ENCODE results near the gene EDNRA.
"Not testable (repeated sequence)": the region's sequence is repeated elsewhere in the genome, so short reads cannot be mapped to it uniquely, and the experiment has no call there.

EDNRA gene

DNA sequence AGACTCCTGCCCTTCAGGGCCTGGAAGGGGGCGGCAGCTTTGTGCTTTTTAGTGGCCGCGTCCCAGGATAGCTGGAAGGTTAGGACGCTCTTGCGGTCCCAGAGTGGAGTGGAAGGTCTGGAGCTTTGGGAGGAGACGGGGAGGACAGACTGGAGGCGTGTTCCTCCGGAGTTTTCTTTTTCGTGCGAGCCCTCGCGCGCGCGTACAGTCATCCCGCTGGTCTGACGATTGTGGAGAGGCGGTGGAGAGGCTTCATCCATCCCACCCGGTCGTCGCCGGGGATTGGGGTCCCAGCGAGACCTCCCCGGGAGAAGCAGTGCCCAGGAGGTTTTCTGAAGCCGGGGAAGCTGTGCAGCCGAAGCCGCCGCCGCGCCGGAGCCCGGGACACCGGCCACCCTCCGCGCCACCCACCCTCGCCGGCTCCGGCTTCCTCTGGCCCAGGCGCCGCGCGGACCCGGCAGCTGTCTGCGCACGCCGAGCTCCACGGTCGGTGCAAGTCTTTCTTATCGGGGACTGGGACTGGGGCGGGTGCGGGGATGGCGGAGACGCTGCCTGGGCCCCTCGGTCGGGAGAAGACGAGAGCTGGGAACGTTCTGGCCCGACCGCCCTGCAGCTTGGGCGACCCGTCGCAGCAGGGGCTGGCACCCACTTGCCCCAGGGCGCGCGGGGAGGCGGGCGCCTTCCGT is at the start of gene EDNRA:
Gene EDNRA (plus strand): TSS at position 207 of the 686 bp plus-strand sequence. CDS start 4,585 bp downstream, outside the sequence.
- no peak for DNase-seq

DNA sequence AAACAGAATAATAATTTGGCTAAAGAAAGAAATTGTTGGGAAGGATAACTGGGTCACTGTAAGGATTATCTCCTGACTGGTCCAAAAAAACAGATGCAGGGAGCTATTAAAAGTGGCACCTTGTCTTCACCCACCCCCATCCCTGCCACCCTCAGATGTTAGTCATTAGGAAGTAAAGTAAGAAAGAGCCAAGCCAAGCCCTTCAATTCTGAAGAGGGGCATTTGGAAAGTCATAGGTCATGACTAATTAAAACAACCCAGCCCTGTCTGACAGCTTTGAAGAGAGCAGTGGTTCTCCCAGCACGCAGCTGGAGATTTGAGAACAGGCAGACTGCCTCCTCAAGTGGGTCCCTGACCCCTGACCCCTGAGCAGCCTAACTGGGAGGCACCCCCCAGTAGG is 46.5 kb upstream of the EDNRA start:
- not testable (repeated sequence) for DNase-seq

DNA sequence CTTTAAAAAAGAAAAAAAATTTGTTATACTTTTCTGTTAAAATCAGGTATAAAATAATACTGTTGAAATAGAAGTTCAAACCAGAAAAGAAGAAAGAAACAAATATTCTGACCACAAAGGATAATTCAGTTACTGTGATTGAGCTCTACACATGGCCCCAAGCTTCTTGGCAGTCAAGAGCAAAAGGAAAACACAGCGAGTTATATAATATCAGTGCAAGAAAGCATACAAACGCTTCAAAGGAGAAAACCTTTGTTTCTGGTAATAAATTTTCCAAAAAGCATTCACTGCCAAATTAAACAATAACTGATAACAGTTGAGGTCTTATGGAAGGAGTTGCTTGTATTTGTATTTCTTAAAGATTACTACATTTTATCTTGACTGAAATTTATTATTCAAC is 40.5 kb upstream of the EDNRA start:
- no peak for DNase-seq

DNA sequence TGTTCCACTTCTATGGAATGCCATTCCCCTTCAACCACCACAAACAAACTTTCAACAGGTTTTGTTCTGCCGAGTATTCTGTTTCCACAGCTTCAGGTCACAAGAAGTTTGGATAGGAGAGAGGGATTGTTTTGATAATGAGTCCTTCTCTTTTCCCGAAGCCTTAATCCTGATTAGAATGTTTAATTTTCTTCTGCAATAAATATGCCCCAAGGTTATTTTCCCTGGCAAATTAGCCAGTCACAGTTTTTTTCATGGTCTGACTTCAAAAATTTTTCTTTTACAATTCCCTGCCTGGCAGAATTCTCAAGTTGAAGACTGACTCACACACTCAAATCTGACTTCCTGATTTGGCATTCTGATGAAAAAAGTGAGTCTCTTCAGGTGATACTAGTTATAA is 33.1 kb upstream of the EDNRA start:
- DNase-seq: no peak

DNA sequence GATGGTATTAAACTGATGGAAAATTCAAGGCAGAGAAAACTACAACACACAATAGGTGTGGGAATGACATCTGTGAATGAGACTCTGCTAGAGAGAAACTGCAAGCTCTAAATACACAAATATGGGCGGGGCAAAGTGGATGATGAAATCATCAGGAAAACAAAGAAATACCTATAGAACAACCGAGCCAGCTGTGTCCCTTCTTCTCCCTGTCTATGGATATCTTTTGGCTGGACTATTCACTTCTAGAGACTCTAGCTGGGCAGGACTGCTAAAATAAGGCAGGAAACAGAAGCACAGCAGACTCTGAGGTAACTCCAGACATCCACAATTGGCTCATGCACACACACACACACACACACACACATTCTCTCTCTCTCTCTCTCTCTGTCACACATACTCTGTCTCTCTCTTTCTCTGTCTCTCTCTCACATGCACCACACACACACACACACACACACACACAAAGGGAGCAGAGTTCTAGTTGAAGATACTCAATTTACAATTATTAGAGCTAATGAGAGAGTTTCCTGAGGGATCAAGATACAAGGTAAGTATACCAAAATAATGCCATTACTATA is 27.2 kb upstream of the EDNRA start:
- DNase-seq: no peak

DNA sequence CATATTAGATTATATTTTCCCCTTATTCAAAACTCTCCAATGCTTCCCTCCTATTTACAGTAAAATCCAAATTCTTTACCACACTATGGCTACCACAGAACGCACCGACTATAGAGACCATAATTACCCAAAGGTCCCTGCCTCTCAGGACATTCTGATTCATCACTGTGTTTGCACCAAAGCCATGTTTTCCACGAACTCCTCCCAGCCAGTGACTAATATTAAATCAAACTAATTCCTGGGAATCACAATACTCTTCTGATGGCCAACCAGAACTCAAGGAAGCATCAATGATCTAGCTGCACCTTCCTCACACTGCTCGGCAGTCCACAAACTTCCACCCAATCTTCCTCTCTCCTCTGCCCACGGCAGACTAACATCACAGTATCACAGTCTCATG is 24.2 kb upstream of the EDNRA start:
- no peak for DNase-seq

DNA sequence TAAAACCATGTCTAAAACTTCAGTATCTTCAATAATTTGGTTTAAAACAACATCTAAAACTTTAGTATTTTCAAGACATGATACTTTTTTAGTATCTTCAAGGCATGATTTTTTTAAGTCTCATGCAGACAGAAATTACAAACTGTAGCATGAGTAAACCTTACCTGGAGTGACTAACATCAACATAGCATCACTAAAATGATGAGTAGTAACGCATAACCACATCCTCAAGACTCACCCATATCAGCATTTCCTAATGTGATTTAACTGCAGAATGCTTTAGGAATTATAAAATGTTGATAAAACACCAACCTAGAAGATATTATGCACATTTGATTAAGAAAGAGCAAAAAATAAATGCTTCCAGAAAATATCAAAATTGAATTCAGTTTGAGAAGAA is 19.7 kb upstream of the EDNRA start:
- DNase-seq: no peak

DNA sequence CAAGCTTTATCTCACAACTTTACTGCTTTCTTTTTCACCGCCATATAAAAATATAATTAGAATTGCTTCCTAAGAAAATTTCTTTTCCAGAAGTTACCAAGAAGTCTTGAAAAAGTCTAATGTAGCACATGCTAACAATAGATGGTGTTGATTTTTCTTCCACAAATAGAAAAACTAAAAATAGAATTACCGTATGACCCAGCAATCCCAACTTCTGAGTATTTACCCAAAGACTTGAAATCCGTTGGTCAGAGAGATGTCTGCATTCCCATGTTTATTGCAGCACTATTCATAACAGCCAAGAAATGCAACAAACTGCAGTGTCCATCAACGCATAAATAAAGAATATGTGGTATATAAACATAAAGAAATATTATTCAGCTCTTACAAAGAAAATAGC is 17.8 kb upstream of the EDNRA start:
- no peak for DNase-seq

DNA sequence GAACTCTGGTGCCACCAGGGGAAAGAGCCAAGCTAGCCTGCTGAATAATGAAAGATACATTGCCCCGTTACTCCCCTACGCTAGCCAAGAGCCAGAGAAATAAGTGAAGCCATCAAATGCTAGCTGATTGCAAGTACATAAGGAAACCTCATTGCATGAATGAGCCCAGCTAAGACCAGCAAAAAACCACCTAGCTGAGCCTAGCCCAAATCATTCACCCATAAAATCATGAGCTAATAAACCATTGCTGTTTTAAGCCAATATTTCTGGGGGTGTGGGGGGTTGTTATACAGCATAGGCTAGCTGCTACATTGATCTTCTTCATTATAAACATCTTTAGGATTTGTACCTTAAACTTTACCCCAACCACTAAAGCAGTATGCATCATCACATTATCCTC is 15.4 kb upstream of the EDNRA start:
- DNase-seq: no peak

DNA sequence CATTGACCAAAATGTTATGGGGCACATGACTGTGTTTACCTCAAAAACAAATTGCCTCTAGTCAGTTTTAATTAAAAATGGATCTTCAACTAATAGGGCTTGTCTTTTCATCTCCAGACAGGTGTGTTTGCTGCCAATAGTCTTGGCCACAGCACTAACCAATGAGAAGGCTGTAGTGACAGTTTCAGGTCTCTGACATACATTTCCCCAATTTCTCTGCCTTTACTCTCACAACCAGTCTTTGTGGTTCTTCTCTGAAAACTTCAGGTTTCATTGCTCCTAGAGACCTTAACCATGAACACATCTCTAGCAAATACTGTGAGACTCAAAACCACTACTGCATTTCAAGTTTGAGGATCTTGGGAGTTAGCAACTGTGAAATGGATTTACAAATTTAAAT is 3.5 kb upstream of the EDNRA start:
- no peak for DNase-seq

DNA sequence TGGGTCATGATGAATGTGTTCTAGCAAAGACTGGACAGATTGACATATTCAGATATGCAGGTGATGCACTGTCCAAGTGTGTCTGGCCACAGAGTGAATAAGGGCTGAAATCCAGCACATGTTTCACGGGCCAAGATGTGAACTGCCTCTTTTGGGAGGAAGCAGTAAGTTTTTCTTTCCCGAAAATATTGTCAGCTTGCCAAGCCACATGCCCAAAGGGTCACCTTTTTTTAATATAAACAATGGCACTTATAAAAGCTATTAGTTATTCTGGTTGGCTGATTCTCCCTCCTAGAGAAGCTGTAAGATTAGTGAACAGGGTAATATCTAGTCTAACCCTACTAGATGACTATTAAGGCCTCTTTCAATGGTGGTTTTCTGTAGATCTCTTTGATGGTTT is 1.5 kb upstream of the EDNRA start:
- no peak for DNase-seq

DNA sequence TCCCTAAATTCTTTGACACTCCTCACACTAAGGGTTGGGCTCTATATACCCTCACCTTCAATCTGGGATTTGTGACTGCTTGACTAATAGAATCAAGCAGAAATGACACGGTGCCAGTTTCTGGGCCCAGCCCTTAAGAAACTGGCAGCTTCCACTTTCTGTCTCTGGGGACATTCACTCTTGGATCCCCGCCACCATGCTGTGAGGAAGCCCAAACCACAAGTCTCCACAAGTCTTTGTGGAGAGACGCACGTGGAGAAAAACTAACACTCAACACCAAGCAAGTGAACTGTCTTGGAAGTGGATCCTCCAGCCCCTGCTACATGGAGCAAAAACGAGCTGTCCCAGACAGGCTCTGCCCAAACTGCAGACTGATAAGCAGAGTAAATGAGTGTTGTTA is 1.1 kb upstream of the EDNRA start:
- no peak for DNase-seq

DNA sequence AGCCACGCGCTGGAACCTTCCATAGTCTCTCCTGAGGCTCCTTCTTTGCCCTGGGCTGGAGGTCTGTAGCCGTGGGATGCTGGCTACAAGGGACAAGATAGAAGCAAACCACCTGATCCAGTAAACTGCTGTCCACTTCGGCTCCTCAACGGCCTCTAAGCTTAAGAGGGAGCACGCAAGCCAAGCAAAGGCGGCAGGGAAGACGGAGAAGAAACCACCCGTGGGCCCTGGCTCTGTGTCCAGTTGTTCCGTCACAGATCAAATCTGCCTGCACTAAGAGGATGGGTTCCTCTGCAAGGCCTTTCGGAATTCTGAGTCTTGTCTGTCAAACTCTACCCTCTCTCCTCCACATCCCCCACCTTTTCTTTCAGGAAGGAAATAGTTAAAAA is 401 bp upstream of the EDNRA start:
- DNase-seq: no peak

DNA sequence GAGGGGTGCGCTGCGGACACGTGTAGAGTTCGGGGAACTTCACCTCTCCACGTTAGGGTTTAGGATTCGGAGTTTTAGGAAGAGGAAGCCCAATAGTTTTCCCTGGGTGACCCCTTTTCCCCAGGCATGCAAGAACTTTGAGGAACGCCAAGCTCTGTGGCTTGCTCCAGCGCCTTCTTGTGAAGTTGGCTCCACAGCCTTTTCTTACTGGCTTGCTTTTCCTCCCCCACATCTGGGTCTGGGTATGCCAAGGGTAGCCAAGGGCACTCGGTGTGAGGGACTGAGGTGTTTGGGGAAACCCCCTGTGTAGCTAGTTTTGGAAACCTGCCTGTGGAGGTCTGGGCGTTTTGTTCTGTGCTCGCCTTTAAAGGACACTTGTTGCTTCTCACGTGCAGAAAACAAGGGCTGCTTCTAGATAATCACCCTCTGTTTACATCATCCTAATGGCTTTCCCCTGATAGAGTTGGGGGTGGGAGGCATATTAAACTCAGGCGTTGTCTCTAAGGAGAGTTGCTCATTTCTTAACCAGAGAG is 746 bp downstream of the EDNRA start:
- no peak for DNase-seq

DNA sequence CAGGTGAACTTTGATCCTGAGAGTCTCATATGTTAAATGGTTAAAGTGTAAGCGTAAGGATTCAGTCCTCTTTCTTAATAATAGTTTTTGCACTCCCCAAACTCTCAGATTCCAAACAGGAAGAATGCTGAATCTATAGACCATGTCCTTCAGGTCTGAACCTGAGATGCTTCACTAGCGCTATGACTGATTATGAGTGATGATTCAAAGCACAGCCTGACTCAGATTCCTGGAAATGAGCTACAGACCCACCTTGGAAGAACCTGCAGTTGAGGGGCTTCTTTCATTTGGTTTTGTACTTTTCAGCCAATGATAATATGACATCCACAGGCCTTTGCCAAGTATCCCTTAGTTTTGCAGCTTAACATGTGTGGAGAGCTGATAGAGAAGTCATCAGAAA is 1.4 kb downstream of the EDNRA start:
- DNase-seq: no peak

DNA sequence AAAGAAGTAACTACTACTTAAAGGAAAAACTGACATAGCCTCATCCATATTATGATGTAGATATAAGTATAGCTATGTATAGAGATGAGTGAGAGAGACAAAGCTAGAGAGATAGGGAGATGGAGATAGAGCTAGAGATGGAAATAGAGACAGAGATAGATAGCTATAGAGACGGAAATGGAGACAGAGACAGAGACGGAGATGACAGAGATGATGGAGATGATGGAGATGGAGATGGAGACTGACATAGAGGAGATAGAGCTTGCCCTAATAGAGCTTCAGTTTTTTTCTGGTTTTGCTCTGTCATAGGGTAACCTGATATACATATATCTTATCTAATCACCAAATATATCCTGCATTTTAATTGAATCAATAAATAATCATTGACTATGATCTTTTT is 4.3 kb downstream of the EDNRA start:
- DNase-seq: no peak

DNA sequence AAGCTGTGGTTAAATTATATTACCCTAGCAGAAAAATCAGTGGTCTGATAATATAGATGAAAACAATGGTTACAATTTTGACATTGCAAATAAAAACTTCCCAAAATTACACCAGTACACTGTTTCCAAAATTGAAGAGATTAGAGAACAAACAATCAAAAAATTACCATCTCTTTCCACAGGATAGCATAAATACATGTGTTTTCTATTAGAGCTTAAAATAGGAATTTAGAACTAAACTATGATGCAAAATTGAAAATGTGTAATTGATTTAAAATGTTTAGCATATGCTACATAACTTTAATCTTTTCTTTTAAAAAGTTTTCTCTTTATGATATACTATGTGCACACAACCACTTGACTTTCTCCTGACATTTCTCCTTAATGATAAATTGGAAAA is 6.7 kb downstream of the EDNRA start:
- no peak for DNase-seq

DNA sequence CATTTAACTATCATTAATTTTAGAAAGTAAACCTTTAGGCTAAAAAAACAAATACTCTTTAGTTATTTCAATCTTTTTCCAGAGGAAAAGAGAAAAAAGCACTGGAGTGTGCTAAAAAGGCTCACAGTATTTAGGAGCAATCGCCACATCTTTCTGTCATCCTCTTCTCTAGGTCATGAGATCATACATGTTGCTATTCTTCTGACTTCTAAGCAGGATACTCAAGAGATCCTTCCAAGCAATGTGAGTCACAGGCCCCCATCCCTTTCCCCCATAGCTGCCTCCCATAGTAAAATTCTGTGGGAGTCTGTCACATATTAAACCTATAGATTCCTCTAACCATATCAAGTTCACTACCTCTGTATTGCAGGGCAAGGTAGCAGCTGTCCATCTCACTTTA is 7.7 kb downstream of the EDNRA start:
- no peak for DNase-seq

DNA sequence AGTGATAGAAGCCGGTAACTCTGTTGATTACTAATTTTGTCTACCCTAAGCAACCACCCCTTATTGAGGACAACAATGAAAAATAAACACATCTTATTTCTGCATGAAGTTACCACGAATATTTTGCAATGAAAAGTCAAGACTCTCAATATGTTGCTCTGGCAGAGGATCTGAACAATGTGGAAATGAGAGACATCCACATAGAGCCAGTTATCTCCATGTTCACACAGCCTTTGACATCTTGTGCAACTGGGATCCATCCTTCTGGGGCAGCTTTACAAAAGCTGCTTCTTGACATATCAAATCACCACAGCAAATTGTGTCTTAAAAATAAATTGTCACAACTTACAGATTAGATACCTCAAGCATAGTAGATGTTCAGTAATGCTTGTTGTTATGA is 10.2 kb downstream of the EDNRA start:
- no peak for DNase-seq

DNA sequence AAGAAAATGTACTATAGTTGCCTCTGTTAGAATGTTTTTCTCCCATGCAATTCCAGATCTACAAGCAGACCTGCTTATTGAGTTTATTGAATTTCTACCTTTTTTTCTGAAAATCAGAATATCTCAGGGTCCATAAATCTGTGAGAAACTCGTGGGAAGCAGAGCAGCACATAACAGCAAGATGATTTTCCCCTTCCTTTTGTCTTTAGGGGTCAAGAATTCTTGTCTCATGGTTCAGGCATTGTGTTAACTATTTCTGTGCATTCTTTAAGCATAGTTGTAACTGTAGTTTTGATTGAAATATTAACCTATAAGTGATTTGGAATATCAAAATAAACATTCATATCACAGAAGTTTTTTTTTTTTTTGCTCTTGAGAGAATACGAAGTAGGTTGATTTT is 11.4 kb downstream of the EDNRA start:
- no peak for DNase-seq

DNA sequence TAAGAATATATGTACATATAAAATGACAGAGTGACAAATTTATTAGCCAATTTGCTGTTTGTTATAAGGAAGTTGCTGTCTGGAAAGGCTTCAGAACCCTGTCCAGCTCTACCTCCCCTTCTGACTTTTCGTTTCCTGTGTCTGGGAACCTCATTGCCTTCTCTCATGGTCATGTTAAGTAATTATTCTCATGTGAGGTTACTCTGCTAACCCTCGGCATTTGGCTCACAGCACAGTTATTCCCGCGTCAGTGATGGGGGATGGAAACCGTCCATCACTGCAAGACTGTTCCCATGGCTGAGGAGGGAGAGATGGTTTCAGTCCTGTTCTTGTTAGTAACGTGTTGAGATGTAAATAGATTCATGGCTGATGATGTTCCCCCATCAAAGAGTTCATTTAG is 11.9 kb downstream of the EDNRA start:
- no peak for DNase-seq

DNA sequence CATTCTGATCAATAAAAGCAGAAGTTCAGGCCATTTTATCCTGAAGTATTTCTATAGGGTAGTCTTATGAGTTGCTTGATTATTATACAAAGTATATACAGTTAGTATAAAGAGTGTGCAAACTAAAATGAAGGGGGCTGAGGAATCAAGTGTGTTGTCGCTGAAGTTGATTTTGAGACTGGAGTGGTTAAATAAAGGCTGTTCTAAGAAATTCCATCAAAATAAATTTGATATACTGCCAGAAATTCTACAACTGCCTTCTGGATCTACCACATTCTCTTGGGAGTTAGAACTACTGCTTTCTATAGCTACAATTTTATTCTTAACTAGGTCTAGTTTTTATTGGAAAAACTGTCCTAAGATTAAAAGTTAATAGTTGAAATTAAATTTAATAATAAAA is 12.4 kb downstream of the EDNRA start:
- DNase-seq: no peak

DNA sequence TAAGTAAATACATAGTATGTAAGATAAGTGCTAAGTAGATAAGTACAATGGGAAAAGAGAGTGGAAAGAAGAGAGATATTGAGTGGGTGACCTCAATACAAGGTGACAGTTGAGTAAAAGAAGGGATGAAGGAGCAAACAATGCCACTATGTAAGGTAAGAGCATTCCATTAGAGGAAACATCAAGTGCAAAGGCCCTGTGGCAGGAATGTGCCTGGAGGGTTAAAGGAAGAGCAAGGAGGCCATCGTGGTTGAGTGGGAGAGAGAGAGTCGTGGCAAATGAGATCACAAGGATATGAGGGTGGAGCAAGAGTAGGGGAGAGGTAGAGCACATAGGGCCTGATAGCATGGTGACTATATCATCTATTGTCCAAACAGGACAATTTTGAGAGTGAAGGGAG is 13.4 kb downstream of the EDNRA start:
- DNase-seq: no peak

DNA sequence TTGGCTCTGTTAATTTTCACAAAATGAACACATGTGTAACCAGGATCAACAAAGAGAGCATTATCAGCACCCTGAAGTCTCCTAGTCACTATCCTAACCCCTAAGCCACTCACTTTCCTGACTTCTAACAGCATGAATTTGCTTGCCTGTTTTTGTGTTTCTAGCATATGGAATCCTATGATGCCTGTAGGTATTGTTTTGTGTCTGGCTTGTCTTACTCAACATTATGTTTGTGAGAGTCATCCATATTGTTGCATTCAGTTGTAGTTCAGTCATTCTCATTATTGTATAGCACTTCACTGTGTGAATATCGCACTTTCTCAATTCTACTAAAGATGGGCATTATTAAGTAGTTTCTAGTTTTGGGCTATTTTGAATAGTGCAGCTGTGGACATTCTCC is 15.6 kb downstream of the EDNRA start:
- no peak for DNase-seq

DNA sequence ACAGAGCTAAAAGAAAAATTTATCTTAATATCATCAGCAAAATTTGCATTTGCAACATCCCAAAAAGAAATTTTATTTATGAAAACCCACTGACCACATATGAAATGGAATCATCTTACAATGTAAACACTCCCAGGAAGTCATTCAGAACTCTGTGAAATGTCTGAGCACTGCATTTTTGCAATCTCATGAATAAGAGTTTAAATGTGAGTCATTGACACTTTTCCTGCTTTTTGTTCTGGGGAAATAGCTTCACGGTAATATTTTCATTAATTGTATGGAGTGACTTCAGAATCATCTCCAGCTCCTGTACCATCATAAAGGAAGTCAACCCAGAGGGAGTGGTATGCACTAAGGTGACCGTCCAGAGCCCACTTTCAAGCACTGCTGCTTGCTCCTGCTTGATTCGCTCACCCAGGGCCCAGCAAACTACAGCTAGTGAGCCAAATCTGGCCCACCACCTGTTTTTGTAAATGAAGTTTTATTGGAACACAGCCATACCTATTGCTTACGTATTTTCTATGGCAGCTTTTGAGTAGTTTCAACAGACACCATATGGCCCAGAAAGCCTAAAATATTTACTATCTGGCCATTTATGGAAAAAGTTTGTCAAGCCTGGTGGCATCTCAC is 17.2 kb downstream of the EDNRA start:
- no peak for DNase-seq

Measured in hematopoietic multipotent progenitor cell treated with erythropoietin and hydrocortisone succinate and interleukin-3 and kit ligand, for 6 days (in vitro differentiated cells).